Hepatocyte (in vitro differentiated cells): ENCODE results near the gene MTFR1L. TPM values are rescaled to one million over a fixed set of nuclear protein-coding genes. Genes with fewer than 3 reads are reported as not detected.
A peak's percentile ranks its signal among the peaks of the same experiment; 100 is the strongest.

Experiments used
- DNase-seq: peaks from one replicate; pipeline ENCODE4 v3.0.0-alpha.2; 2016; ENCODE audit warnings: low spot score
- H2AFZ ChIP-seq: fragments of 200-600 bp; sonication (generic); 2 replicates; pipeline ENCODE4 v1.6.0; 2016; ENCODE audit warnings: antibody characterized with exemption, mild to moderate bottlenecking
- H3K27ac ChIP-seq: fragments of 200-600 bp; sonication (generic); 2 replicates; pipeline ENCODE4 v1.5.1; 2016; ENCODE audit warnings: mild to moderate bottlenecking
- H3K27me3 ChIP-seq: fragments of 200-600 bp; sonication (generic); 2 replicates; pipeline ENCODE4 v1.6.1; 2016
- H3K36me3 ChIP-seq: fragments of 200-600 bp; sonication (generic); replicated peaks from 2 replicates; pipeline ENCODE4 v1.5.1; 2016; ENCODE audit warnings: low read depth; ENCODE audit not compliant: insufficient read depth
- H3K4me1 ChIP-seq: fragments of 200-600 bp; sonication (generic); 2 replicates; pipeline ENCODE4 v1.5.1; 2016; ENCODE audit warnings: mild to moderate bottlenecking, moderate library complexity; ENCODE audit not compliant: insufficient read depth
- H3K4me2 ChIP-seq: fragments of 200-600 bp; sonication (generic); 2 replicates; pipeline ENCODE4 v1.6.0; 2016
- H3K4me3 ChIP-seq: fragments of 200-600 bp; sonication (generic); 2 replicates; pipeline ENCODE4 v1.5.1; 2016; ENCODE audit warnings: mild to moderate bottlenecking
- H3K79me2 ChIP-seq: fragments of 200-600 bp; sonication (generic); 2 replicates; pipeline ENCODE4 v1.6.0; 2017; ENCODE audit warnings: mild to moderate bottlenecking
- H3K9me2 ChIP-seq: fragments of 200-600 bp; sonication (generic); replicated peaks from 2 replicates; pipeline ENCODE4 v1.6.0; 2017; ENCODE audit warnings: mild to moderate bottlenecking; ENCODE audit not compliant: insufficient read depth
- H3K9me3 ChIP-seq: fragments of 200-600 bp; sonication (generic); 2 replicates; pipeline ENCODE4 v1.5.1; 2016; ENCODE audit warnings: low read depth, mild to moderate bottlenecking
- H4K20me1 ChIP-seq: fragments of 200-600 bp; sonication (generic); 2 replicates; pipeline ENCODE4 v1.6.0; 2016; ENCODE audit warnings: mild to moderate bottlenecking; ENCODE audit not compliant: insufficient read depth, poor library complexity, severe bottlenecking
- CTCF ChIP-seq: fragments of 200-600 bp; sonication (generic); IDR thresholded peaks from 2 replicates; pipeline ENCODE4 v1.5.1; 2016; ENCODE audit warnings: antibody characterized with exemption, mild to moderate bottlenecking; ENCODE audit not compliant: poor library complexity
- EZH2 ChIP-seq: fragments of 200-600 bp; sonication (generic); IDR thresholded peaks from 2 replicates; pipeline ENCODE4 v1.6.1; 2016; ENCODE audit warnings: antibody characterized with exemption, mild to moderate bottlenecking, borderline replicate concordance
- EZH2phosphoT487 ChIP-seq: fragments of 200-600 bp; sonication (generic); IDR thresholded peaks from one replicate; pipeline ENCODE4 v1.6.1; 2018; ENCODE audit warnings: antibody characterized with exemption, mild to moderate bottlenecking, low read depth, moderate library complexity; ENCODE audit not compliant: unreplicated experiment, severe bottlenecking
- WGBS: methylation state at CpG from one replicate; pipeline ENCODE4 v1.1.6; 2016; ENCODE audit warnings: low lambda C conversion rate; ENCODE audit errors: missing lambda C conversion rate; 5-methylcytosine and 5-hydroxymethylcytosine counted together
- polyA plus RNA-seq: library from polyadenylated mRNA; unstranded; fragments of >200 nt; fragmentation: Nextera tagmentation; extraction: Ambion mirVana; gene quantifications from 2 replicates; pipeline ENCODE4 v1.2.1, GENCODE V29; 2016
- total RNA-seq: library from RNA; depleted of rRNA; stranded (reverse); fragments of >200 nt; gene quantifications from 2 replicates; pipeline ENCODE4 v1.2.3, GENCODE V29; 2014

The MTFR1L gene
- 59.5 and 62.6 TPM in 2 replicates for total RNA-seq
- 90.7 and 103 TPM in 2 replicates for polyA plus RNA-seq

DNA sequence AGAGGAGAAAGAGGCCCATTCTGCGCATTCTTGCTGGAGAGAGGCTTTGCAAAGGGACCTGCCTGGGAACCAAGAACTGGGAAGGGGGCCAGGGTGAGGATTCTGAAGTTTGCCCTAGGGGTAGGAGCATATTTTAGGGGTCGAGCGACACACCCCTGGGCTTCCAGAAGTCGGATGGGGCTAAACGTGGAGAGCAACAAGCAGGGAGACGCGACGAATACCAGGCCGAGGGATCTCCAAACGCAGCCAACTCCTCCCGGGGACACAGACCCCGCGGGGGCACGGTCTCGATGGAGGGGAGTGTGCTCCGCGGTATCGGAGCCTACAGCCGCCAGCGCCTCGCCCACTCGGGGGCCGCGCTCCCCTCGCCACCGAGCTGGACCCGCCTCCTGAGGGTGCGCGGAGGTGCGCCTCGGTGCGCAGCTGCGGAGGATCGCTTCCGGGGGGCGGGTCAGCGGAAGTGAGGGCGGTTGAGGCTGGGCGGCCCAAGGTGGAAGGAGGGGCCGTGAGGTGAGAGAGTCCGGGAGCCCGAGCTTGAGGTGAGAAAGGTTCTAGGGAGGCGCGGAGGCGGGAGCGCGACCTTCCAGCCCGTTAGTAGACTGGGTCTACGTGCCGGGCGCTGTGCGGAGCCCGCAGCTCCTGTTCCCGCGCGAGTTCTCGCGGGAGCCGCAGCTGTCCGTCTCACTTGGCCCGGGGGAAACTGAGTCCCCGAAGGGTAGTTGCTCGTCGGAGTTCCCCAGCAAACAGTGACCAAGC lies at the start of gene MTFR1L:
TSS of gene MTFR1L (plus strand) at position 464 of the 756 bp plus-strand sequence. CDS start 3,151 bp downstream, outside the sequence.
- no peak for TF ChIP-seq CTCF
- TF ChIP-seq EZH2phosphoT487 = no peak
- no peak for TF ChIP-seq EZH2
- H3K4me3 ChIP-seq = peak within 1 kb of the TSS; percentile 67
- H4K20me1 ChIP-seq = peaks cover 12% of the 10 kb centered on the region
- H2AFZ ChIP-seq = peak within 1 kb of the TSS; percentile 53
- H3K27me3 ChIP-seq = no peaks in the 10 kb centered on the region
- under 1% methylated on average over 60 of the region's 64 CpGs for WGBS
- H3K9me3 ChIP-seq = no peaks in the 10 kb centered on the region
- peak within 1 kb of the TSS; percentile 90 for H3K27ac ChIP-seq
- H3K4me2 ChIP-seq = peak within 1 kb of the TSS; percentile 93
- DNase-seq = peak; percentile 94
- H3K9me2 ChIP-seq = no peaks in the 10 kb centered on the region
- H3K36me3 ChIP-seq = no peaks in the 10 kb centered on the region
- peaks cover 44% of the 10 kb centered on the region for H3K79me2 ChIP-seq
- peaks cover 21% of the 10 kb centered on the region for H3K4me1 ChIP-seq

DNA sequence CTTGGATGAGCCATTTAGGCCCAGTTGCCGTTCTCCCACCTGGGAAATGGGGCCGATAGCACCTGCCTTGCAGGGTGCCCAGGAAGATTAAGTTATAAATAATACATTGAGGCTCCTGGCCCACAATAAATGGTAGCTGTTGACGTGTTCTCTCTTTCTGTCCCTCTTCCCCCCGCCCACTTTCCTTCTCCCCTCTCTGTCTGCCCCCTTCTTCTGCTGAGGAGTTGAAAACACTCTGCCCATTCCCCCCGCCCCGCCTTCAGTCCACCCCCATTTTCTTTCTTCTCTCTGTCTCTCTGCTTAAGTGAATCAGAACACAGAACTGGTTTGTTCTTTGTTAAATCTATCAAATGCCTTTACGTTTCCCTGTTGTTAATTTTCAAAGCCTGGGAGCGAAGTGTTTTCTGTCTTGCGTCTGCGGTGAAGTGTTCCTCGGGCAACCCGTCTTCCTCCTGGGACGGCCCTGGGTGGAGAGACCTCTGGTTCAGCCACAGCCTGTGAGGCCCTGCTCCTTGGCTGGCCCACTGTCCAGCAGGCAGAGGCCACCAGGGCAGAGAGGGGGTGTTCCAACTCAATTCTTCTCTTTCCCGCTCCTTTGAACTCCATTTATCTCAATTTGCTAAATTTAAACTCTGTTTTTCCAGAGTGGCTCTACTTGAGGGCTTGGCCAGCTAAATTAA lies 49.1 kb upstream of the MTFR1L start:
- no peak for DNase-seq

GRCh38 chr1:25771221-25772114 lies 48.3 kb upstream of the MTFR1L start:
- H3K4me1 ChIP-seq = peaks cover 60% of the 10 kb centered on the region
- no peak overlapping the region for H2AFZ ChIP-seq
- no peaks in the 10 kb centered on the region for H3K27me3 ChIP-seq
- peak overlapping the region; percentile 86 for H3K27ac ChIP-seq
- H3K4me3 ChIP-seq = no peak overlapping the region
- no peaks in the 10 kb centered on the region for H3K9me2 ChIP-seq
- no peaks in the 10 kb centered on the region for H3K36me3 ChIP-seq
- peak; percentile 76 for DNase-seq
- WGBS = 28% methylated on average over 34 of the region's 34 CpGs
- TF ChIP-seq EZH2 = no peak
- TF ChIP-seq EZH2phosphoT487 = no peak
- TF ChIP-seq CTCF = no peak
- H4K20me1 ChIP-seq = no peaks in the 10 kb centered on the region
- H3K4me2 ChIP-seq = peak overlapping the region; percentile 67
- H3K9me3 ChIP-seq = no peaks in the 10 kb centered on the region
- H3K79me2 ChIP-seq = no peaks in the 10 kb centered on the region

More for the DNA sequence above, 49.1 kb upstream of the MTFR1L start:
- WGBS = 64% methylated on average over 11 of the region's 14 CpGs
- peaks cover 63% of the 10 kb centered on the region for H3K4me1 ChIP-seq
- no peak overlapping the region for H2AFZ ChIP-seq
- H3K9me2 ChIP-seq = no peaks in the 10 kb centered on the region
- no peaks in the 10 kb centered on the region for H3K36me3 ChIP-seq
- TF ChIP-seq CTCF = no peak
- no peak overlapping the region for H3K4me3 ChIP-seq
- H3K79me2 ChIP-seq = no peaks in the 10 kb centered on the region
- H3K27me3 ChIP-seq = no peaks in the 10 kb centered on the region
- peak overlapping the region; percentile 67 for H3K4me2 ChIP-seq
- H4K20me1 ChIP-seq = no peaks in the 10 kb centered on the region
- H3K9me3 ChIP-seq = no peaks in the 10 kb centered on the region
- peak overlapping the region; percentile 86 for H3K27ac ChIP-seq
